Measurements from ENCODE around the gene ATP6V0C.

ATP6V0C gene

GRCh38 chr16:2513405-2514332, at the start of gene ATP6V0C:
ATP6V0C (plus strand) TSS chr16:2513952; CDS start chr16:2514104, 152 bp downstream.
- DNase-seq (ENCODE audit: low read depth, low spot score) = peak; percentile 77

DNA sequence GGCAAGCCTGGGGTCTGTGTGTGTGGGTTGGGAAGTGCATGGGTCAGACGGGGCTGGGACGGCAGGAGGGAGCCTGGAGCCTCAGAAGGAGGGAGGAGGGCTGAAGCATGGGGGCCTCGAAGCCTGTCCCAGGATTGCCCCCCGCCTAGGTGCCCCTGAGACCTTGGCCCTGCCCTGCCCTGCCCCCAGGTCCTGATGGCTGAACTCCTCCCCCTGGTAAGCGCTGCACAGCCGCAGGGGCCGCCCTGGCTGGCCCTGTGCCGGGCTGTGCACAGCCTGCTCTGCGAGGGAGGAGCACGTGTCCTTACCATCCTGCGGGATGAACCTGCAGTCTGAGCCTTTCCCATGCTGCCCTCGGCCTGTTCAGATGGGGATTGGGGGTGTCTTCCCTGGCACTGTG, 49.4 kb upstream of the ATP6V0C start:
- DNase-seq (ENCODE audit: low read depth, low spot score) = no peak

- no peak for DNase-seq (ENCODE audit: low read depth, low spot score)
Measured at GRCh38 chr16:2465653-2466415, 47.9 kb upstream of the ATP6V0C start.

DNA sequence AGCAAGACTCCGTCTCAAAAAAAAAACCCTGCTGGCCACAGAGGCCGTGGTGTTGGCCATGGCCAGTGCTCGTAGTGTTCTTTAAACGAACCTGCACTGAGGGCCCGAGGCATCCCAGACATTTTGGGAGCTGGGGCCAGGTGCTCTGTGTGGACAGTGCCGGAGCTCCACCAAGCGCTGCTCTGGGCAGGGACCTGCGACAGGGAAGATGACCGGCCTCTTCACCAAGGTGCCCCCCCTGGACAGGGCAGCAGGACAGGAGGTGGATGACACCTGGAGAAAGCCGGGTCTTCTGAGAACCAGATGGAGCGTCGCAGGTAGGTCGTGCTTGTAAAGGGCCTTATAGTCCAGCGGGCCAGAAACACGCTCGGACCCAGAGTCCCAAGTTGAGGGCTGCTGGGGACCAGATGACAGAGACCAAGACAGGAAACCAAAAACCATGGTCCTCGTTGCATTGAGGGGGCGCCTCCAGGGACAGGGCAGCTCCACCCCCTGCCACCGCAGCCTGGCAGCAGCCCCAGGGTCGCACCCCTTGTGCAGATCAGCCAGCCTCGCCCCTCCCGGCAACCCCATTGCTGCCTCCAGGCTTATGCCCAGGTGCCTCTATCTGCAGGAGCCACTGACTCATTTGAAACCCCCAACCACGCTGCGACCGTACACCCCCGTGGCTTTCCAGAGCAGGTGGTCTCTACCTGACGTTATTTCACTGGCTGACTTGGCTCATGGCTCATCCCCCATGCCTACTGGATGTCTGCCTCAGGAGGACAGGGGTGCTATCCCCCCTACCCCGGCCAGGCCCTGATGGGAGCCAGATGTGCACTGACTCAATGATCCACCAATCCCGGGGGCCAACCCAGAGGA, 46.9 kb upstream of the ATP6V0C start:
- DNase-seq (ENCODE audit: low read depth, low spot score) = no peak

GRCh38 chr16:2467528-2468232, 46.1 kb upstream of the ATP6V0C start:
- DNase-seq (ENCODE audit: low read depth, low spot score) = no peak

GRCh38 chr16:2468233-2468724, 45.5 kb upstream of the ATP6V0C start:
- no peak for DNase-seq (ENCODE audit: low read depth, low spot score)

- no peak for DNase-seq (ENCODE audit: low read depth, low spot score)
Measured at GRCh38 chr16:2468725-2469398, 44.9 kb upstream of the ATP6V0C start.

GRCh38 chr16:2469399-2470233, 44.1 kb upstream of the ATP6V0C start:
- DNase-seq (ENCODE audit: low read depth, low spot score) = no peak

DNA sequence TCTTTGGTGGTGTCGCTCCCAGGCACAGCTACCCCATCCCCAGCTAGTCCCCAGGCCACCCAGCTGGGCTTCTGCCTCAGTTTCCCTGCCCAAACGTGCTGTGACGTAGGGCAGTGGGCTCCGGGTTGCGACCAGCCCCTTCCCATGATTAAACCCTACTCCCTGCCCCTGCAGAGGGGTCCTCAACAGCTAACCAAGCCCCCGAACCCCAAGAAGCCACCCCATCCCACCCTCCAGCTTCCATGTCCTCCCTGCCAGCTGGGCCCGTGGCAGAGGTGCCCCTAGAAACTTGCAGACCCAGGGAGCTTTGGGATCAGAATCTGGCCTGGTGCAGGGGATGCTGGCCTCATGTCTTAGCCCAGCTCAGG, 43.5 kb upstream of the ATP6V0C start:
- DNase-seq (ENCODE audit: low read depth, low spot score) = no peak

DNA sequence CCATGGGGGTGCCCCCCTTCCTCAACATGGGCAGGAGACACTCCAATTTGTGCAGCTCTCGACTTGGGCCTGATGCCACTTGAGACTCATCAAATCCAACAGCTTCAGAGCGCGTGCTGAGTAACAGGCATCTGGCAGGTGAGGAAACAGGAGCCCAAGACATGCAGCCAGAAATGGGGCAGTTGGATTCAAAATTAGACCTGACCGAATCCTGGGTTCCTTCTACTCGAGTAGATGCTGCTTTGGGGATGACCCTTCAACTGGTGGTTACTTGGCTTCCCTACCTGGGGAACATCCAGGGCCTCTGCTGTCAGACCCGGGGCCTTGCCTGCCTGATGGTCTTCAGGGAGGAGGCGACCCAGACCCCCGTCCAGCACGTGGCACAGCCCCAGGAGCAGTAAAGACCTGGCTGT, 43.1 kb upstream of the ATP6V0C start:
- no peak for DNase-seq (ENCODE audit: low read depth, low spot score)

GRCh38 chr16:2471016-2471652, 42.6 kb upstream of the ATP6V0C start, which contains the start of gene NTN3:
NTN3 (plus strand) TSS chr16:2471297; CDS start chr16:2471702, 405 bp downstream.
- DNase-seq (ENCODE audit: low read depth, low spot score) = no peak

- DNase-seq (ENCODE audit: low read depth, low spot score) = no peak
Measured at GRCh38 chr16:2471653-2472487, 41.9 kb upstream of the ATP6V0C start.

GRCh38 chr16:2472488-2472864, 41.3 kb upstream of the ATP6V0C start:
- DNase-seq (ENCODE audit: low read depth, low spot score) = no peak

DNA sequence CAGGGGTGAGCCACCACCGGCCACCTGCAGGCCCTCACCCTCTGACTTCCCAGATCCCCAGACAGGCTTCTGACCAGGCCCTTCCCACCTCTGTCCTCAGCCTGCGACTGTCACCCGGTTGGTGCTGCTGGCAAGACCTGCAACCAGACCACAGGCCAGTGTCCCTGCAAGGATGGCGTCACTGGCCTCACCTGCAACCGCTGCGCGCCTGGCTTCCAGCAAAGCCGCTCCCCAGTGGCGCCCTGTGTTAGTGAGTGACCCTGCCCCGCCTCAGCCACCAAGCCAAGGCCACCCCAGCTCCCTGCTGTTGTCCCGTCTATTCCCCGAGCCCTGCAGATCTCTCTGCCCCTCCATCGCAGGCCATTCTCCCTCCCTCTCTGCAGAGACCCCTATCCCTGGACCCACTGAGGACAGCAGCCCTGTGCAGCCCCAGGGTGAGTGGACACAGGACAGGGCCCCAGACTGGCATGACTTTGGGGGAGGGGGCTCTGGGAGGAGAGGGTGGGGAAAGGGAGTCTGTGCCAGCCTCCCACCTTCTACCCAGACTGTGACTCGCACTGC, 40.8 kb upstream of the ATP6V0C start:
- no peak for DNase-seq (ENCODE audit: low read depth, low spot score)

DNA sequence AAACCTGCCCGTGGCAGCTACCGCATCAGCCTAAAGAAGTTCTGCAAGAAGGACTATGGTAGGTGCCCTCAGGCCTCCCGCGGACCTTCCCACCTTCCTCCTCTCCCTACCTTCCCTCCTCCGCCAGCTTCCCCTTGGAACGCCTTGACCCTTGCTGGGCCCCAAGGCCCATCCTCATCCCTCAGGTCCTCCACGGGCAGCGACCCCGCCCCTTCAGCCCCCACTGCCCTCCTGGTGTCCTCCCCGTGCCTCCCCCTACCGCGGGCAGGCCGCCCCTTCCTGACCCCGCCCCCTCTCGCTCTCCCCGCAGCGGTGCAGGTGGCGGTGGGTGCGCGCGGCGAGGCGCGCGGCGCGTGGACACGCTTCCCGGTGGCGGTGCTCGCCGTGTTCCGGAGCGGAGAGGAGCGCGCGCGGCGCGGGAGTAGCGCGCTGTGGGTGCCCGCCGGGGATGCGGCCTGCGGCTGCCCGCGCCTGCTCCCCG, 40.3 kb upstream of the ATP6V0C start:
- DNase-seq (ENCODE audit: low read depth, low spot score) = no peak

GRCh38 chr16:2473999-2474876, 39.5 kb upstream of the ATP6V0C start:
- DNase-seq (ENCODE audit: low read depth, low spot score) = no peak
